GM12801 (cell line): ENCODE data around the gene SDC3.

Experiments used
- CTCF ChIP-seq: IDR thresholded peaks from one replicate; pipeline ENCODE4 v1.5.1; 2011; ENCODE audit warnings: control low read depth; ENCODE audit not compliant: insufficient read length; ENCODE audit errors: extremely low read depth

The SDC3 gene

DNA sequence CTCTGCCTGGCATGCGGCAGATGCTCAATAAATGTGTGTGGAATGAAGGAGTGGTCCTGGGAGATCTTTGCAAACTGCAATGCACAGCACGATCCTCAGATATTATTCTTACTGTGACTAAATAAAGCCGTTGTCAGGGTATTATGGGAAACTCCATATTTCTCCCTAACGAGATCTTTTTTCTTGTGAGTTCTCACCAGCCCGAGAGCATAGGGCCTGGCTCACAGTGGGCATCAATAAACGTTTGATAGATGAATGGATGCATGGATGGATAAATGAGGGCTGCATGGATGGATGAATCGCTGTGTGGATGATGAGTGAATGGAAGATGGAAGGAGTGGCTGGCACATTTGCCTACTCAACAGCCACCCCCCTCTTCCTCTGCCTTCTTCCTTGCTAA, 69.6 kb downstream of the SDC3 start:
- no peak for TF ChIP-seq CTCF

DNA sequence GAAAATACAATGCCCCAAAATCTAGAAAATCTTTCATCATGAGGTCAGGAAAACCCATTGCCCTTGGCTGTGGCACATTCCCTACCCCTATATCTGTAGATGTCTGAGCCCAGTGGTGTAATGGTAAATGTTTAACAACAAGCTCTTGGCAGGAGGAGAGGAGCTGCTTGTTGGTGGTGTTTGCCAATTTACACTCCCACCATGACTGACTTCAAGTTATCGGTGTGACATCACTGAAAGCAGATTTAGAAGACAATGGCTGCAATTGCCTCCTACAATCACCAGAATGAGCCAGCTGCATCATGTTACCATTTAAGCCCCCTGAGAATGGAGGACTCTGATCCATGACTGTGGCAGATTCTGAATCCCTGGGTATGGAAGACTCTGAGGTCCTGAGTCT, 70.9 kb downstream of the SDC3 start:
- TF ChIP-seq CTCF, result no peak

DNA sequence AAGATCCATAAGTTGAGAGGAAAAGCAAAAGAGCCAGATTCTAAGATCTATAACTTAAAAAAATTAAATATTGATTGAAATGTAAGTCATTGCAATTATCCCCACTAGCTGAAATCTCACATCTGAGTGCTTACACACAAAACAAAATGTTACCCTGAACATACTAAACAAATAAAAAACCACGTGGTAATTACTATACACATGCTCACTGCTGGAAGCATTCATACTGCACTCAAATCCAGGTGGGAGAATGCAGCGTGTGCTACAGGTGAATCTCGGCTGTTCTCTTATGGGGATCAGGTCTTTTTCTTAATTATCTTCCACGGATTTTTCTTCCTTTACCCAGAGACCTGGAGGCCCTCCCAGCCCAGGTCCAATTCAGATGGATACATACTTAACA, 74.3 kb downstream of the SDC3 start:
- TF ChIP-seq CTCF, result no peak

- TF ChIP-seq CTCF, result no peak
These were observed 78.0 kb downstream of the SDC3 start for GRCh38 chr1:30830537-30830936.

- no peak for TF ChIP-seq CTCF
These were observed 78.7 kb downstream of the SDC3 start for GRCh38 chr1:30829889-30830288.

DNA sequence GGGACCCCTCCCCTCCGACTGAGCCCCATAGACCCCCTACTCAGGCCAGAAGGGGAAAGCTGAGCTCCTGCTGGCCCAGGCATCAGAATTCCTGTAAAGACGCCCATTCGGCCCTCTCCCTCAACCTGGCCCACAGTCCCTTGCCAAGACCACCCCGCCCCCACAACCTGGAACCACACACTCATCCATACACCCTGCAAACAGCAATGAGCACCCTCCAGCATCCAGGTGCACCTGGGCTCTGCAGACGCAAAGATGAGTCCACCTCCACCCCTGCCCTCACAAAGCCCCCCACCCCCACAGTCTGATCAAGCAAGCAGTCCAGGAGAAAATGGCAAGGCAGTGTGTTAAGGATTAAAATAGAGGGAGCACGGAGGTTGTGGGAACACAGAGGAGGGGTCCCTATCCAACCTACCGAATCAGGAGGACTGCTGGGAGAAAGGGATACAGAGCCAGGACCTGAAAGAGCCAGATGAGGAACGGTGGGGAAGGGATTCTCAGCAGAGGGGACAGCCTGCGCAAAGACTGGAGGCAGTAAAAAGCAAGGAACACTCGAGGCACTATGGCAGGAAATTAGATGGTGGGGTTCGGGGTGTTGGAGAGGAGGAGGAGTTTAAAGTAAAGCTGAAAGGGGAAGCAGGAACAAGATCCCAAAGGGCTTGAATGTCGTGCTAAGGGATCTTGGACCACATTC, 83.7 kb downstream of the SDC3 start:
- TF ChIP-seq CTCF, result no peak

- TF ChIP-seq CTCF, result no peak
These were observed 84.4 kb downstream of the SDC3 start for GRCh38 chr1:30823969-30824735.
